NCI-H446 treated with DMSO at 0.1 percent for 48 hours (cell line): Measurements from ENCODE around the gene RBM44.
"Not testable (repeated sequence)": the region's sequence is repeated elsewhere in the genome, so short reads cannot be mapped to it uniquely, and the experiment has no call there.

ENCODE experiments used
- DNase-seq: peaks from one replicate; lab custom pipeline; 2025; lab: John Stamatoyannopoulos, UW

Gene RBM44

DNA sequence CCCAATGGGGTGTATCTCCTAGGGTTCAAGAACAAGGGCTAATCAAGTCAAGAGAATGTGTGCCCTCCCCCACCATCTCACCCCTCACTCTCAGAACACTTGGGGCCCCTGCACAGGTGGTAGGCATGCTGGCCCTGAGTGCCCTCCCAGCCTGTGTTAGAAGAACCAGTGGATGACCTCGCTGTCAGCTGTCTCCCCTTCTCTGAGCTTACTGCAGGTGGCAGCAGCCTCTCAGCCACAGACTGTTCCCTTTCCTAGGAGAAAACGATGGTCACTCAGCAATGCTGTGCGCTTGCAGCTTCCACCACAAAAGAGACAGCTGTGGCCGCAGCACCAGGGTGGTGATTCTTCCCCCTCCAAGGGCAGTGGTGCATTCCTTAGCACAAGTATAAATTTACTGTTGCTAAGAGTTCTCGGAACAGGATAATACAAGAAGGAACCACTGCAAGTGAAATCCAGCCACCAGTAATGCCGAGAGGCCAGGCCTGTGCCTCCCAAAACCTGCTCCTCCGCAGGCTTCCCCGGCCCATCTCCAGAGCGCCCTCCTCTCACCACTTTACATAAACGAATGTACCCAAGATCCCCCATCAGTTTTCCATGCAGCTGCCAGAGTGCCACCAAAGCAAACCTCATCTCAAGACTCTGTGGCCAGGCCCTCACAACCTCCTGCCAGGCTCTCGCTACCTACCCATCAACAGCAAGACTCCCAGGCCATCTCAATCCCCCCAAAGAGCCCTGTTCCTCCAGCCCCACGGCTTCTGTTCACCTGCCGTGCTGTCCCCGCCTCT is 59.9 kb downstream of the RBM44 start:
- peak; percentile 49 for DNase-seq

DNA sequence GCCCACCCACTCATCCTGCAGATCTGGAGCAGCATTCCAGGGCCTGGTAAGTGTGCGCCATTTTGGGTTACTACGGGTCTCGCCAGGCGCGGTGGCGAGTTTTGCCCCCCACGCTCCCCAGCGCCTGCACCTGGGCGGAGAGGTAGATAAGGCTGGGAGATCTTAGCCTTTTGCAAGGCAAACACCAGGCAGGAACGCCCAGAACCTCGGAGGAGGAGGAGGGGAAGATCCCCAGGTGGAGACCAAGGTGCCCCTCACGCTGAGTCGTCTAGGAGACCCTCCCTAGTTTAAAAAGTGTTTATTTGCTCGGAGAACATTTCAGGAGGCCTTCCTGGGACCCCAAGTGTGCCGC is 60.5 kb downstream of the RBM44 start:
- DNase-seq = no peak

DNA sequence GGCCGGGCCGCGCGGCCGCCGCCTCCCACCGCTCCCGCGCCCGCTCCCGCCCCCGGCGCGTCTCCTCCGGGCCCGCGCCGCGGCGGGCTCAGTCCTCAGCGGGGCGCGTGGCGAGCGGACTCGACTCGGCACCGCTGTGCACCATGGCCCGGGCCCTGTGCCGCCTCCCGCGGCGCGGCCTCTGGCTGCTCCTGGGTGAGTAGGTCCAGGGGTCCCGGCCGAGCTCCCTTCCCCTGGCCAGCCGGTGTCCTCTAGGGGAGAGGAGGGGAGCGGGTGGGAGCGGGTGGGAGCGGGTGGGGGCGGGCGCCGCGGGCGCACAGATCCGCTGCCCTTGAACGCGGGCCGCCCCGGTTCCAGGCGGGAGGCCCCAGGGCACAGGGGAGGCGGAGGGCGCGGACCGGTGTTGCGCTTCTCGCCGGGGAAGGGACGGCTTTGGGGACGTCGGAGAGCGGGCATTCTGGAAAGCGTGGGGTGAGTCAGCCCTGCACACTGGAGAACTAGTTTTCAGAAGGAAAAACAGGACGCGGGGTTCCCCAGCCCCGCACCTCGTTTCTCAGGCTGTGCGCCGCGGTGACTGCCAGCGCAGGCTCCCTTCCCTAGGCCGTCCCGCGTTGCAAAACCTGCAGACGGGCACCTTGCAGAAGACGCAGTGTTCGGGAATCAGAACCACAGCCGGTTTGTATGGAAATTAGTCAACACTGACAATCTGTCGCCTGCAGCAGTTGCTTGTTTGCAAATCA is 61.1 kb downstream of the RBM44 start, which contains the start of gene RAMP1:
Gene RAMP1 (plus strand): TSS at position 91 of the 740 bp plus-strand sequence. CDS start 53 bp downstream, at position 144.
- no peak for DNase-seq

DNA sequence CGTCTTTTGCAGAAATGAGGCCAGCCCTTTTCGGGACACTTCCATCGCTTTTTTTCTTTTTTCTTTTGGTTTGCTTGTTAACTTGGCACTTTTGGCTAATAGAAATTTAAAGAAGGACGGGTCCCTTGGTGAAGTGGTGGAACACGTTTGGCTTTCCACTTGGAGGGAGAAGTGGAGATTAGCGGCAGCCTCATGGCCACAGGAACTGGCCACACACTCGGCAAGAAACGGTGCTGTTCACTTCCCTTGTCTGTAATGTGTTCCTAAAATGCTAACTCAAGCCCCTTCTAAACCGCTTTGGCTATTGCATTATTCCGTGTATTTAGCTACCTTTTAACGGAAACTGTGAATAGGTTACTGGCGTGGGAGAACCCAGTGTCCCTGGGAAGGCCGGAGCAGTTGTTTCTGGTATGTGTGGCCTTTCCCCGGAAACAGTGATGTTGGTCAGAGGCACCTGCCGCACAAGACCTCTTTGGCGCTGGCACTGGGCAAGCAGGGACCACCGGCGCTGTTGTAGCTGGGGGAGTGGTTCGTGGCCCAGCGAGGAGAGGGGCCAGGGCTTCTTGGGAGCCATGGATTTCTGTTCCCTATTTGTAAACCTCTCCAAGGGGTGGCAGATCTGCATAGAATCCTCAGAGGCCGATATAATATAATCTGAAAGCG is 61.8 kb downstream of the RBM44 start:
- no peak for DNase-seq

DNA sequence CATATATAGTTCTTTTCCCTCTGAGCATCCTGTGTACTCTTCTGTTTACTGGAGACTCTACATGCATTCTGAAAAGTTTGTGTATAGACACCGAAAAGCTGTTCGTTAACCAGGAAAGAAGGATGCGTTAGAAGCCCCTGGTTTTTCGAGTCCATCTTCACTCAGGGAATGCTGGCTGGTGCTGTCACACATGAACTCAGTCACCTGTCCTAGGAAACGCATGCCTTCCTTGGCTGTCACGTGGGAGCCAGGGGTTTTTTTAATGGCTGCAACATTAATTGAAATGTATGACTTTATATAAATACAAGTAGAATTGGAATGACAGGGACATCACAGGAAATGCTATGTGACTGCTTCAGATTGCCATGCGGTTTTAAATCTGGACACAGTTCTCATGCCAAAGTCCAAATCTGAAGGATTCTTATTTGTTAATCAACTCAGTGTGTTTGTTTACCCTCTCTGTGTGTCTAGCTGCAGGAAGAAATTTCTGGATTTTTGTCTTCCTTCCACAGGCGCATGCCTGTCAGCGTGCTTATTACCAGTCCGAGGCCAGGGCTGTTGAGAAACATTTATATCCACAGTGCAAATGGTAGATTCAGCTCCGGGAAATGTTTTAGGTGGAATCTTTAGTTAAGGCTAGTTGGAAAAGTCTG is 63.4 kb downstream of the RBM44 start:
- no peak for DNase-seq

DNA sequence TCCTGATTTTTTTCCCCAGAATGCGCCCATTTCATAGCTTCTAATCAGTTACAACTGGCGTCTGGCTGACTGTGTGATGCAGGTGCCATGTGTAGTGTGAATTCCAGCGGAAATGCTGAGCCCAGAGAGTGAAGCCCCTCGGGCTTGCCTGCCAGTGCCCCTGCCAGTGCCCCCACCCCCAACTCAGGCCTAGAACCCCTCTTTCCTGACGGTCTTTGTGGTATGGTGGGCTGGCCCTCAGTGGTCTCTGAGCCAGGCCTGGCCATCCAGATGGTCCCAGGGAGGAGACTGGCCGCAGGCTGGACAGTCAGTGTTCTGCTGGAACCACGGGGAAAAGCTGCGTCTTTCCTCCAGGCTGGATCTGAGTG is 63.9 kb downstream of the RBM44 start:
- DNase-seq = no peak

DNA sequence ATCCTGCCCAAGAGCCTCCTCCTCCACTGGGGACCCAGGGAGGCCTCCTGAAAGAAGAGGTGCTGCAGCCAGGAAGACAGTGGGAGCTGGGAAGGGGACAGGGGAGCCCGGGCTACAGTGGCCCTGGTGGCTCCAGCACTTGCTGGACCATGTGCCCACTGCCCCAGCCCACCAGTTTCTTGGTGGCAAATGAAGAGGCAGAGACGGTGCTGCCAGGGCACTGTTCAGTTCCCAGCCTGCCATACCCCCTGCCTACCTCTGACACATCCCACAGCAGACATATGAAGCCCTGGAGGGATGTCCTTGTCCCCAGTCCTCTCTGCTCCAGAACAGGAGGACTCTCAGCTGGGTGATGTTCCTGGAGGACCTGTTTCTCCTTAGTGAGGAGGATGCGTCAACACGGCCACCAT is 64.5 kb downstream of the RBM44 start:
- no peak for DNase-seq

DNA sequence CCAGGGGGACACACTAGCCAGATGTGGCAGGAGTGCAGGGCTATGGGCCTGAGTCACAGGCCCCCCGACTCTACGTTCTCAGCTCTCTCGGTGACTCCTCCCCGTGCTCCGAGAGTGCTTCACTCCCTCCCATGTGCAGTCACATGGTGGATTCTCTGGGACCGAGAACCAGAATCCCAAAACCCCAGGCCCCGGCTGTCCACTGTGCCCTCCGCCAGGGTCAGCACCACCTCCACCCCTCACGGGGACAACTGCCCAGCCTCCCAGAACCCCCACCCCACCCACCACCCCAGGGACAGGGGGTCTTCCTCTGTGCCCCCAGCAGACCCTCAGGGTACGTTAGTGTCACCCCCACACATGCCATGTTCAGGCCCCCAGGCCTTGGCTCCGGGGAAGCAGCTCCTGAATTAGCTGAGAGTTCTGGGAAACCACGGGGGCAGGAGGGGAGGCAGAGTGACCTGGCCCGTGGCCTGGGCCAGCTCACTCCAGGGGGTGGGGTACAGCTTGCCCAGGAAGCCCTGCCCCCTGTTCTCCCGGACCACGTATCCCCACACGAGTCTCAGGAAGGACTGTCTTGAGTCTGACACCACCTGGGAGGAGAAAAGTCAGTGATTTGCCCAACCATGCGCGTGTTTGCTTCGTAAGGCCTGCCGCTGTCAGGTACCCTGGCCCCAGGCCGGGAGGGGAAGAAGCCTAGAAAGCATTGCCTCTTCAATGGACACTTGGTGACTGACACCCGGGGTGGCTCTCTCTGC is 65.3 kb downstream of the RBM44 start:
- no peak for DNase-seq

DNA sequence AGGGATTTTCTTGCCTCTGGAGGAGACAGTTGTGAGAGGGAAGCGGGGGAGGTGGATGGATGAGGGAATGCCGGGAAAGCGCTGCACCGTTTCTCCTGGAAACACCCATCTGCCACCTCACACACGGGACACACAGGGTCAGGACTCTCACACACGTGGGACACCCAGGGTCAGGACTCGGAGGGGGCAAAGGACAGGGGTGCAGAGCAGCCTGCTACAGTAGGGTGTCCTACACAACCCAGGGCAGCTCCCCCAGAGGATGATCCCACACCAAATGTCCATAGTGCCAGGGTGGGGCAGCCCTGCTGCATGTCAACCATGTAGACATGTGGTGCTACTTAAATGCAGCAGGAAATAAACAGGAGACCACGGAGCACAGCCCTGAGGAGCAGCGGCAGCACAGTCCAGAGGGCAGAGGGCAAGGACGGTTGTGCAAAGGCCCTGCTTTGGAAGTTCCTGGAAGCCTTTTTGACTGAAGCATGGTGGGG is 65.9 kb downstream of the RBM44 start:
- DNase-seq = no peak

DNA sequence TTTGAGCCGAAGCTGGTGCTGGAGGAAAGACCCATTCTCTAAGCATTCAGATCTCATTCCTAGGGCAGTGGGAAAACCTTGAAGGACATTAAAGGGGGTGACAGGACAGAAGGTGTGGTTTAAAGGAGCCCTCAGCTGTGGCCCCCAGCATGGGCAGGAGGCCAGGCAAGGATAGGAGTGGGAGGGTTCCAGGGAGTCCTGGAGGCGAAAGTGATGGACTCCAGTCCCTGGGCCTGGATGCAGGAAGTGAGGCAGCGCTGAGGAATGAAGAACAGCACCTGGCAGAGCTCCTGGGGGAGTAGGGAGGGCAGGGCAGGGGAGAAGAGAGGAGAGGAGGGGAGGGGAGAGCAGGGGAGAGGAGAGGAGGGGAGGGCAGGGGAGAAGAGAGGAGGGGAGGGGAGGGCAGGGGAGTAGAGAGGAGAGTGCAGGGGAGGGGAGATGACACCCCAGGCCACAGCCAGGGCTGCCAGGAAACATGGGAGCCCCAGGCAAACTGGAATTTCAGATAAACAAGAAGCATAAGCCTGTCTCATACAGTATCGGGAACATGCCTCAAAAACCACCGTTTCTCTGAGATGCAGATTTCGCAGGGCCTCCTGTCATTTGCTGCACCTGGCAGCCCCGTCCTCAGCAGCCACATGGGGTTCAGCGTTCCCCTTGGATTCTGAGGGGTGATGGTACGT is 66.5 kb downstream of the RBM44 start:
- no peak for DNase-seq

DNA sequence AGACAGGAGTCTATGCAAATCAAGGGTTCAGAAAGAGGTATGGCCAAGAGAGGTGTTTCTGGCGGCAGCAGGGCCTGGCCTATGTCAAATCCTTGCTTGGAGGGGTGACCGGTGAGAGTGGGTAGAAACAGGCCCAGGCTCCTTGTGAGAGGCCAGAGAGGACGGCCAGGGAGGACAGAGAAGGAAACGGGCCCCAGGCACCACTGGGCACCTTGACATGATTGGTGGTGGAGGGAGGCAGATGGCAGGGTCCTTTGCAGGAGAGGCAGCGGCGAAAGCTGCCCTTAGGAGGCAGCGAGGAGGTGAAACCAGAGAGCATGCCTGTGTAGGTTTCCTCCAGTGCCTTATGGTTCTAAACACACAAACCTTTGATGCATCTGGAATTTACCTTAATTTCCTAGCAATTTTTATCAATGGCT is 67.1 kb downstream of the RBM44 start:
- no peak for DNase-seq

DNA sequence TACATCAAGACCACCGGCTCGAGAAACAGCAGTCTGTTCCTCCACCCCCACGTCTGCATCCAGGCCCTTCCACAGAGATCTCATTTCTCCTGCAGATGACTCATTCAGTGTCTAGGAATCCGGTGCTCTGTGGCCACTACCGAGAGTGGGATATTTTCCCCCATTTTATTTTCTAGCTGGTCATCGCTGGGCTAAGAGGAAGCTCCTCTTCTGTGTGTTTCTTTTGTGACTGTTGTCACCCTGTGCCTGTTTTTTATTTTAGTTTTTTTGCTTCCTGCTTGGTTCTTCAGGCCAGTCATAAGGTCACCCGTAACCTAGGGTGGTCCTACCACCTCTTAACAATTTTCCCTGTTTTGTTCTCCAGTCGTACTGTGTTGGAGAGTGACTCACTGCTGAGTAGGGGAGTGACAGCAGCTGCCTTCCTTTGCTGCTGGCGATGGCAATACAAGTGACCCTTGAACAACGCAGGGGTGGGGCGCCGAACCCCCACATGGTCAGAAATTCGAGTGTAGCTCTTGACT is 67.6 kb downstream of the RBM44 start:
- no peak for DNase-seq

DNA sequence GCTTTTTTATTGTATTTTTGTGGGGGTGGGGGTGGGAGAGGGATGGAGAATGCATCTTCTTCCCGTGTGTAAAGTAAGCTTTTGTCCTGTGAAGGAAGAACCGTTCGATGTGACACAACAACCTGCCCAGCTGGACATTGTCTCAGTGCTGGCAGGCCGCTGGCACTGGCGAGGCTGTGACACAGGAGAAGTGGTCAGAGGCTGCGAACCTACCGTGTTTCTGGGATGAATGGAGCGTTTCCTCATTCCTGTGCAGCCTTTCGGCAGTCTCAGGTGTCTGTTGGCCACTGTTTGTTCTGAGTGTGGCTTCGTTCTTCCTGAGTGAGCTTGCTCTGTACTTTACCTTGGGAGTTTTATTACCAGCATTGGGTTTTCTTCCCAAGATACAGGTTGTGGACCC is 68.9 kb downstream of the RBM44 start:
- DNase-seq = no peak

DNA sequence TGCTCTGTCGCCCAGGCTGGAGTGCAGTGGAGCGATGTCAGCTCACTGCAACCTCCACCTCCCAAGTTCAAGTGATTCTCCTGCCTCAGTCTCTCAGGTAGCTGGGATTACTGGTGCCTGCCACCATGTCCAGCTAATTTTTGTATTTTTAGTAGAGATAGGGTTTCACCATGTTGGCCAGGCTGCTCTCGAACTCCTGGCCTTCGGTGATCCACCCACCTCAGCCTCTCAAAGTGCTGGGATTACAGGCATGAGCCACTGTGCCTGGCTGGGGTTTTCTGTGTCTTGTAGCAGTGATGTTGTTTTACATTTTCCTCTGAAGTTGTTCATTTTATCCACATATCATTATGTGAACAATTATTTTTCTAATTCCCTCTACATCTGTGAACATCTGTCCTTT is 69.5 kb downstream of the RBM44 start:
- DNase-seq = not testable (repeated sequence)

DNA sequence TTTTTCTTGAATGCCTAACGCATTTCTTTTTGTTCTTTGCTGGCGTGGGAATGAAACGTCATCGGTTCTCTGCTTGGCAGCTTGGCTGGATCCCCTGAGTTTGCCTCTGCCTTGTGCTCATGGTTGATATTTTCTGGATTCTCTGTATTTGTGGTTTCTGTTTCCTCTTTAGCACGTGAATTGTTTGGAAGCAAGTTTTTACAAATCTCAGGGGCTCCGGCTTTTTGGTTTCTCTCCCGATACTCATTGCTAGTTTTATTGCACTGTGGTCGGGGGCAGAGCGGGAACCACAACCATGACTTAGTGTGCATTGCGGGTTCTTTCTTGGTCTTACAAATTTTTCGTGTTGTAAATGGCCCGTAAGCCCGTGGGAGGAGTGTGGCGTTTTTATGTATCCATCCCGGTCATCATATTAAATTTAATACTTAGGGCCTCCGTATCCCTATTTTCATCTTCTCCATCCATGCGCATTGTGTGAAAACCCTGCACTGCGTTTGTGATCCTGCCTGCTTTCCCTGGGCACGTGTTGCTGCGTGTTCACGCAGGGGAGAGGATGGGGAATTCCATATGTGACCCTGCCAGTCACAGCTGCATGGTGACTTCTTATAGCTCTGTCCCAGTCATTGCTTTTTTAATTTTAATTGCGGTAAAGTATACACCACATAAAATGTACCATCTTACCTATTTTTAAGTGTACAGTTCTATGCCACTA is 70.2 kb downstream of the RBM44 start:
- DNase-seq = no peak

DNA sequence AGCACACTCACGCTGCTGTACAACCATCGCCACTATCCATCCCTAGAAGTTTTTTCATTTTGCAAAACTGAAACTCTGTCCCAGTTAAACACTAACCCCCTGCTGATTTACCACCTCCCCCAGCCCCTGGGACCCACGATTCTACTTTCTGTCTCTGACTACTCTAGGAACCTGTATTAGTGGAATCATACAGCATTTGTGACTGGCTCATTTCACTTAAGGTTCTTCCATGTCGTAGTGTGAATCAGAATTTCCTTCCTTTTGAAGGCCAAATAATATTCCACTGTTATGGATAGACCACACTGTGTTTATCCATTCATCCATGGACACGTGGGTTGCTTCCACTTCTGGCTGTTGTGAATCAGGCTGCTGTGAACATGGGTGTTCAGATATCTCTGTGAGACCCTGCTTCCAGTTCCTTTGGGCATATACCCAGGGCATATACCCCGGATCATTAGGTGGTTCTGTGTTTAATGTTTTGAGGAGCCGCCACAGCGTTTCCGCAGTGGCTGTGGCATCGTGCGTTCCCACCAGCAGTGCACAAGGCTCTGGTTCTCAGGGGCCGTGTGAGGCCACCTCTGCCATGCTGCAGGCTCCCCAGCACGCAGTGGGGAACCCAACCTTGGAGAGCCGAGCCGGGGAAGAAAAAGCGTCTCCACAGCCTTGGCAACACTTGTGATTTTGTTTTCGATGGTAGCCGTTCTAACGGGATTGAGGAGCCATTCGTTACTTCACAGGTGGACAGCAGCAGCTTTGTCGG is 70.9 kb downstream of the RBM44 start:
- no peak for DNase-seq

DNA sequence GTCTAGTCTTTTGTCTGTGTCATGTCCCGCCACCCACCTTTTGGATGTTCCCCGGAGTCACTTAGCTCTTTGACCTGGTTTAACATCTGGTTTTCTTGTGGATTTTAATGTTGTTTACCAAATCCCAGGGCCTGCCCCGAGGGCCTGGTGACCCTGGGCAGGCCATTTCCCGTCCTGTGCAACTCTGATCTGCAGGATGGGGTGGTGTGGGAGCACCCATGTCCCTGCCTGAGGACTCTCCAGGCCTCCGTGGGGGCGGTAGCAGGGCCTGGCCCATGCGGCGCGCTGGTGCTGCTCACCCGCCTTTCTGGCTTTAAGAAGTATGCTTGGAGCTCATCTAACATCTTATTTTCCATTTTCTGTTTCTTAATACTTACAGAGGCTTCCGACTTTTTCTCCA is 71.5 kb downstream of the RBM44 start:
- DNase-seq = no peak

DNA sequence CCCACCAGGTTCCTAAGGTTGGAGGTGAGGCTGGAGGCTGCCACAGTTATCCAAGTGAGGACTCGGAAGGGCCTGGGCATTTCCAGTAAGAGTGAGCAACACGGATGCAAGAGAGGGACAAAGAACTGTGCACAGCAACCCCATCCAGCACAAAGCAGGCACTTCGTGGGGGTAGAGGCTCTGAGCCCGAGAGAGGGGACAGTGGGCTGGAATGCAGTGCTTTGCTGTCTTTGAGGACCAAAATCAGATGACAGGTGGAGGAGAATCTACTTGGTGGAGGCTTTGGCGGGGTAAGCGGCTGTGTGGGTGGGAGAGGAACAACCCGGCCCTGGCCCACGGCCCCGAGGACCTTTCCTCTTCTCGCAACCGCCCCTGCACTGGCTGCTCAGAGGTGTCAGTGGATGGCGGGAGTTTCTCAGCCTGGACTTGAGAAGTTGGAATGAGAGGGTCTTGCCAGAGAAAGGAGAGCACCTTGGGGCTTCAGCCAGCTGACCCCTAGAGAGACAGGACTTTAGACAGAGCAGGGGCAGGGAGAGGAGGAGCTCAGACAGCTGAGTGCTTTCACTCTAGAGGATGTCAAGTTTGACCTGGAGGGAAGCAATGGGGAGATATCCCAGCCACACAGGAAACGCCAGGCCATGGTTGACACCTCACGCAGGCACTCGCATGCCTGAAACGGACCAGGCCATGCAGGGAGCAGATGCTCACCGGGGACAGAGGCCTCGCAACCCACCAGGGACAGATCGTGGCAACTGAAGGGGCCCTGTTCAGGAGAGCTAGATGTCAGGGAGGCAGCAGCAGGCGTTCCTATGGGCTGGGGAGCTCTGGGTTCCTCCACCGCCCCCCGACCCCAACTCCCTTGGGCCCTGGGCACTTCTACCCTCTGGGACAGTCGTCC is 72.4 kb downstream of the RBM44 start:
- no peak for DNase-seq
